Measurements from ENCODE around the gene MTMR6. TPM values are rescaled to one million over a fixed set of nuclear protein-coding genes. Genes with fewer than 3 reads are reported as not detected.

MTMR6 gene
- total RNA-seq, 6 experiments from 2014 or later = 23.5 to 31.0 (median 28.4) TPM

DNA sequence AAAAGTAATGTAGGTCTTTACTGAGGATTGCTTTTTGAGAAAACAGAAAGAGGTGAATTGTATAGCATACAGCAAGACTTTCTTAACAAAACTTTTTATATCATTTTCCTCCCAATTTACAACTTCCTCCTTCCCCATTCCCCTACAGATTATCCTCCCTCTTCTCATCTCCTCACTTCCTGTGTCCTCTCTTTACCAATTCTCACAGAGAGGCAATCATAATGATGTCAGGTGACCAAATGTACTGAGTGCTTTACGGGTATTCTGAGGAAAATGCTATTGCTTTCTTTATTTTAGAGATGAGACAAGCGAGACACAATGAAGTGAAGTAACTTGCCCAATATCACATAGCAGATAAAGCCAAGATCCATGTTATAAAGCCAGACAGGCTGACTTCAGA is 1.7 kb upstream of the MTMR6 start:
- H3K27ac Mint-ChIP-seq = no peak overlapping the region
- DNase-seq = no peak
- H3K36me3 Mint-ChIP-seq (ENCODE audit: low read depth) = peaks cover 17% of the 10 kb centered on the region
- H3K4me3 Mint-ChIP-seq = no peak overlapping the region
- TF ChIP-seq, protein P1, sequence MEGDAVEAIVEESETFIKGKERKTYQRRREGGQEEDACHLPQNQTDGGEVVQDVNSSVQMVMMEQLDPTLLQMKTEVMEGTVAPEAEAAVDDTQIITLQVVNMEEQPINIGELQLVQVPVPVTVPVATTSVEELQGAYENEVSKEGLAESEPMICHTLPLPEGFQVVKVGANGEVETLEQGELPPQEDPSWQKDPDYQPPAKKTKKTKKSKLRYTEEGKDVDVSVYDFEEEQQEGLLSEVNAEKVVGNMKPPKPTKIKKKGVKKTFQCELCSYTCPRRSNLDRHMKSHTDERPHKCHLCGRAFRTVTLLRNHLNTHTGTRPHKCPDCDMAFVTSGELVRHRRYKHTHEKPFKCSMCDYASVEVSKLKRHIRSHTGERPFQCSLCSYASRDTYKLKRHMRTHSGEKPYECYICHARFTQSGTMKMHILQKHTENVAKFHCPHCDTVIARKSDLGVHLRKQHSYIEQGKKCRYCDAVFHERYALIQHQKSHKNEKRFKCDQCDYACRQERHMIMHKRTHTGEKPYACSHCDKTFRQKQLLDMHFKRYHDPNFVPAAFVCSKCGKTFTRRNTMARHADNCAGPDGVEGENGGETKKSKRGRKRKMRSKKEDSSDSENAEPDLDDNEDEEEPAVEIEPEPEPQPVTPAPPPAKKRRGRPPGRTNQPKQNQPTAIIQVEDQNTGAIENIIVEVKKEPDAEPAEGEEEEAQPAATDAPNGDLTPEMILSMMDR (IDR thresholded peaks at IDR 0.05) = no peak
- no peaks in the 10 kb centered on the region for H3K9me3 Mint-ChIP-seq
- H3K27me3 Mint-ChIP-seq (ENCODE audit: insufficient read depth) = peaks cover 6% of the 10 kb centered on the region
- peaks cover 20% of the 10 kb centered on the region for H3K4me1 Mint-ChIP-seq (ENCODE audit: low read depth)

DNA sequence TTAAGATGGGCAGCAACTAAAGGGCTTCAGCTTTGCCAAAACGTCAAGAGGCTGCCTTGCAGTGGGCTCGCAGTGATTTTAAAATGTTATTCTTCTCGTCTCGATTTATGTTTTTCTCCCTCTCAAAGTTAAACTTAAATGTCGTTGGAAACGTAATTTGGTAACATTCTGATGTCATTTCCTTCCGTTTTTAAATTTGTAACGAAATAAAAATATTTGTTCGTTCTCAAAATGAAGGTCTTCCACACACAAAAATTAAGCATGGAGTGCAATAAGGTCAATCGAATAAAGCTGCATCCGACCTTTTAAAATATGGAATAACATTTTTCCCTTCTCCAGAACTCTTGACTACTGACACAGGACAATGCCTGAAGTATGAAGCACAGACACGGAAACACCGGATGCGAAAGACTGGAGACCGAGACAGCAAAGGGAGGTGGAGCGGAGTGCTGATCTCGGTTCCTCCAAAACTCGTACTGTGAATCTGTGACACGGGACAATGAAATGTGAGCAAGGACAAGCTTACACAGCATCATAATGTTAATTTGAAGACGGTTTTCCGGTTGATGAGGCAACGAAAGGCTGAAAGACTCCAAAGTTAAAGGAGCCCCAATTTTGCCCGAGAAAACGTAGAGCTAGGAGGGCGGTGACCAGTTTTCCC is 850 bp downstream of the MTMR6 start:
- TF ChIP-seq, protein P1 (IDR thresholded peaks at IDR 0.05) = no peak
- DNase-seq = peak; percentile 52
- Mint-ChIP-seq H3K4me3 (peak overlapping the region; percentile 96), H3K4me1 (ENCODE audit: low read depth) (peaks cover 43% of the 10 kb centered on the region), H3K9me3 (no peaks in the 10 kb centered on the region), H3K27ac (peak overlapping the region; percentile 95), H3K27me3 (ENCODE audit: insufficient read depth) (peaks cover 8% of the 10 kb centered on the region), H3K36me3 (ENCODE audit: low read depth) (peaks cover 29% of the 10 kb centered on the region)

DNA sequence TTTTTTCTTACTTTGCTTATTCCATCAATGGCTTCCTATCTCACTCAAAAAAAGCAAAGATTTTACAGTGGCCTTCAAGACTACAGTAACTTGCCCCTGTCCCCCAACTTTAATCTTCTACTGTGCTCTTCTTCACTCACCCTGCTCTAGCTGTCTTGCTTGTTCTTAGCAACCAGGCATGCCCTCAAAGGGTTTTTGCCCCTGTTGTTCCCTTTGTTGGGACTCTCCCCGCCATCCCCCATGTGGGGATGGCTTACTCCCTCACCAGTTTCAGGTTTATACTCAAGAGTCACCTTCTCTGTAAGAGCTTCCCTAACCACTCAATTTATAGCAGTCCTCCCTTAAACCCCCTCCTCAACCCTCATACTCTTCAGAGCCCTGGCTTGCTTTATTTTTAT is 5.4 kb downstream of the MTMR6 start:
- Mint-ChIP-seq H3K27ac (peak overlapping the region; percentile 69), H3K9me3 (no peaks in the 10 kb centered on the region)

DNA sequence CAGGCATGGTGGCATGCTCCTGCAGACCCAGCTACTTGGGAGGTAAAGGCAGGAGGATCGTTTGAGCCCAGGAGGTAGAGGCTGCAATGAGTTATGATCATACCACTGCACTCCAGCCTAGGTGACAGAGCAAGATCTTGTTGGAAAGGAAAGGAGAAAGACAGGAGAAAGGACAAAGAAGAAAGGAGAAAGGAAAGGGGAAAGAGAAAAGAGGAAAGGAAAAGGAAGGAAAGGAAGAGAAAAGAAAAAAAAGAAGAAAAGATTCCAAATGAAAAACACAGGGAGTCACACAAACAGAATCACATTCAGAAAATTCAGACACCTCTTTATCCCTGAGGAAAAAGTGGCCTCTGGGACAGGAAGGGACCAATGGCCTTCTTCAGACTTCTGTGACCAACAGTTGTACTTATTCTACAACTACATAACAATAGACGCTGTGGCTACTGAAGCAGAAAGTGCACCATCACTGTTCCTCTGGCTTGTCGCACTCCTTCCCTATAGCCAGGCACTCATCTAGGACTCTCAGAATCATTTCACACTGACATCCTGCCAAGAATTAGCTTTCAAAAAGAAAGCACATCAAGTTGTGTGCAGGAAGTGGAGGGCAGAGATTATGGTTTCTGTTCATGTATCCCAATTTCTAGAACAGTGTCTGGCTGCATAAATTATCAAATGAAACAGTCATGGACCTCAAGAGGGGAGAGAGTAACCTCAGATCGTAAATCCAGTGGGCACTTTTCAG is 5.9 kb downstream of the MTMR6 start:
- TF ChIP-seq, protein P1 (IDR thresholded peaks at IDR 0.05) = no peak
- H3K27me3 Mint-ChIP-seq (ENCODE audit: insufficient read depth) = peaks cover 4% of the 10 kb centered on the region
- no peak overlapping the region for H3K4me3 Mint-ChIP-seq
- peaks cover 69% of the 10 kb centered on the region for H3K4me1 Mint-ChIP-seq (ENCODE audit: low read depth)
- no peak for DNase-seq
- peak overlapping the region; percentile 69 for H3K27ac Mint-ChIP-seq
- H3K36me3 Mint-ChIP-seq (ENCODE audit: low read depth) = peaks cover 29% of the 10 kb centered on the region
- no peaks in the 10 kb centered on the region for H3K9me3 Mint-ChIP-seq

More for the DNA sequence above, 5.4 kb downstream of the MTMR6 start:
- TF ChIP-seq, protein P1 (IDR thresholded peaks at IDR 0.05) = no peak
- Mint-ChIP-seq H3K4me1 (ENCODE audit: low read depth) (peaks cover 66% of the 10 kb centered on the region), H3K27me3 (ENCODE audit: insufficient read depth) (peaks cover 4% of the 10 kb centered on the region), H3K4me3 (no peak overlapping the region), H3K36me3 (ENCODE audit: low read depth) (peaks cover 33% of the 10 kb centered on the region)
- no peak for DNase-seq

DNA sequence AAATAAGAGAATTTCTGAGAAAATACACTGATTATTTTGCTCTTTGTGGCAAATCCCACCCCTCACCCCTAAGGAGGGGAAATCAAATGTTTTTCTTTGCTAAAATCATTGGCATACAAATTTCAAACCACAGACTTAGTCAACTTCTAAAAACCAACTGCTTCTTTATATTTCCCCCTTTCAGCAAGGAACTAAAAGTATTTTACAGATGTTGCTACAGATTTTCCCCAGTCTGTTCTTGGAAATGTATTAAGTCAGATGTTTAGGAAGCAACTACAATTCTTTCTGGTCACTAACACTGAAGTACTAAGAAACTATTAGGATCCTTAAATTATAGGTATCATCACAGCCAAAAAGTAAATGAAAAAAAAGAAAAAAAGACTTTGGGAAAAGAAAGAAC is 6.9 kb downstream of the MTMR6 start:
- TF ChIP-seq, protein P1 (IDR thresholded peaks at IDR 0.05) = no peak
- Mint-ChIP-seq H3K27ac (no peak overlapping the region; the same call in 1 of the 2 replicates), H3K27me3 (ENCODE audit: insufficient read depth) (peaks cover 3% of the 10 kb centered on the region), H3K4me3 (no peak overlapping the region), H3K4me1 (ENCODE audit: low read depth) (peaks cover 66% of the 10 kb centered on the region), H3K36me3 (ENCODE audit: low read depth) (peaks cover 20% of the 10 kb centered on the region), H3K9me3 (no peaks in the 10 kb centered on the region)
- no peak for DNase-seq
